Glomerular visceral epithelial cell (primary cell): ENCODE results near the gene RGS9BP.
"Not testable (repeated sequence)": the region's sequence is repeated elsewhere in the genome, so short reads cannot be mapped to it uniquely, and the experiment has no call there.

Experiments
- DNase-seq: peaks from one replicate; pipeline ENCODE4 v3.0.0-alpha.2; 2016; ENCODE audit errors: extremely low spot score

Gene RGS9BP

DNA sequence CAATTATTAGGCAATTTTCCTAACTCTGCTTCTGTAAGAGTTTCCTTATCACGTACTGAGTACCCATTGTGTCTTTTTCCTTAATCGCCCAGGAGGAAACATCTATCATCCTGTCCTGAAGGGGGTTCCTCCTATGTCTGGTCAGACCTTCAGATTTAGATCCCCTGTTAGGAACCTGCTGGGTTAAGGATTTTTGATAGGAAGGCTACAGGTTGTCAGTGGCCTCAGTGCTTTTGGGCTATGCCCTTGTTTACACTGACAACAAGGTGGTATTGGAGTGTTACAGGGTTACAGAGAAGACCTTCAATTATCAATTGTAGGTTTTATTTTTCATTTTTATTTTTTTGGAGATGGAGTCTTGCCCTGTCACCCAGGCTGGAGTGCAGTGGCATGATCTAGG is 19.2 kb downstream of the RGS9BP start:
- DNase-seq = not testable (repeated sequence)

DNA sequence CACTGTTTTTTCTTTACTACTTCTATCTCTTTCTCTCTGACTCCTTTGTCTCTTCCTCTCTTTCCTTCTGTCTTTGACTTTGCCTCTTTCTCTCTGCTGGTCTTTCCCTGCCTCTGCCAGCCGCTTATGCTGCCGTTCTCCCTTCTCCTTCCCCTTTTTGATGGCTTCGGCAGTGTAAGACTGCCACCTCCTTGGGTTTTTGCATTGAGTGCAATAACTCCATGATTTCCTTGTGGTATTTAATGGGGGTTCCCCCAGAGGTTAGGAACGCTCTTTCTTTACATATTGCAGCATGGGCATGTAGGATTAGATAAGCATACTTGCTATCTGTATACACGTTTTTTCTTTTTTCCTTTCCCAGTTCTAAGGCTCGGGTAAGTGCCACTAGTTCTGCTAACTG is 19.9 kb downstream of the RGS9BP start:
- DNase-seq = not testable (repeated sequence)

DNA sequence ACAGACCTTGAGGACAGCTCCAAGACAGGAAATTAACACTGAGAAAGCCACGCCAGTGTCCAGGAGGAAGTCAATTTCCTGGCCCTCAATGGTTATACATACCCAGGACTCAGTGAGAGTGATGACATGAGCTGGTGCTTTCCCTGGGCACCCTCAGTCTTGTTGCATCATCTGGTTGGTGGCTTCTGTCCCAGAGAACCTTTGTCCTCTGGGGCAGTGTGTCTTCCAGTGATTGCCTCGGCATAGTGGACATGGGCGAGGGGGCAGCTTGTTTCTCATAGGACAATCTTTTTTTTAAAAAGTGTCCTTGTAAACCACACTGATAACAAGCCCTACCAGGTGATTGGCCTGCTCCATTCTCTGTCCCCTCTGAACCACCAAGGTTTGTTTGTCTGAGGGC is 21.1 kb downstream of the RGS9BP start:
- not testable (repeated sequence) for DNase-seq

DNA sequence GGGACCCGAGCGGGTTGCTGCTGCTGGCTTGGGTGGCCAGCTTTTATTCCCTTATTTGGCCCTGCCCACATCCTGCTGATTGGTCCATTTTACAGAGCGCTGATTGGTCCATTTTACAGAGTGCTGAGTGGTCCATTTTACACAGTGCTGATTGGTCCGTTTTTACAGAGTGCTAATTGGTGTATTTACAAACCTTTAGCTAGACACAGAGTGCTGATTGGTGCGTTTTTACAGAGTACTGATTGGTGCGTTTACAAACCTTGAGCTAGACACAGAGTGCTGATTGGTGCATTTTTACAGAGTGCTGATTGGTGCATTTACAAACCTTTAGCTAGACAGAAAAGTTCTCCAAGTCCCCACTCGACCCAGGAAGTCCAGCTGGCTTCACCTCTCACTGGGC is 24.5 kb downstream of the RGS9BP start:
- not testable (repeated sequence) for DNase-seq

DNA sequence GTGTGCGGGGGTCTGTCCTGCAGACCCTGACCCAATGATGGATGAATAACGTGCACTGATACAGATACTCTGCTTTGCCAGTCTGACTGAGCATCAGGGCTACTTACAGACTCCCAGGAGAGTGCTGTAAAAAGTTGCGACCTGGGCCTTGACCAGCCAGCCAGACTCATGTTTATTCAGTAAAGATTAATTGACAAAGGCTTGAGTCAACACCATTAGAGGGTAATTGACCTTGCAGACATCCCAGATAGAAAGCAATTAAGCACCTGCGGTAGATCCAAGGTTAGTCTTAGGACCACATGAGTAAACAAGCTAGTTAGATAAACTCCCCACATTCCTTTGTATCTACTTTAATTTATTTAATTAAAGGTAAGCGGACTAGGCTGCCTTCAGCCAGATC is 26.4 kb downstream of the RGS9BP start:
- DNase-seq = no peak

DNA sequence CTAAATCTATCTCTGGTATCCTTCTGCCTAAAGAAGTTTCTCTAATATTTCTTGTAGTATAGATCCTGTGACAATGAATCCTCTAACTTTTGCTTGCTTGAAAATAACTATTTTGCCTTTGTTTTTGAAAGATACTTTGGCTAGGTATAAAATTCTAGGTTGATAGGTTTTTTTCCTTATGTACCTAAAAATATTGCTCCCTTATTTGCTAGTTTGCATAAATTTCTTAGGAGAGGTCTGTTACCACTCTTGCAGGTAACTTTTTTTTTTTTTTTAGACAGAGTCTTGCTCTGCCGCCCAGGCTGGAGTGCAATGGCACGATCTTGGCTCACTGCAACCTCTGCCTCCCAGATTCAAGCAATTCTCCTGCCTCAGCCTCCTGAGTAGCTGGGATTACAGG is 28.4 kb downstream of the RGS9BP start:
- not testable (repeated sequence) for DNase-seq

DNA sequence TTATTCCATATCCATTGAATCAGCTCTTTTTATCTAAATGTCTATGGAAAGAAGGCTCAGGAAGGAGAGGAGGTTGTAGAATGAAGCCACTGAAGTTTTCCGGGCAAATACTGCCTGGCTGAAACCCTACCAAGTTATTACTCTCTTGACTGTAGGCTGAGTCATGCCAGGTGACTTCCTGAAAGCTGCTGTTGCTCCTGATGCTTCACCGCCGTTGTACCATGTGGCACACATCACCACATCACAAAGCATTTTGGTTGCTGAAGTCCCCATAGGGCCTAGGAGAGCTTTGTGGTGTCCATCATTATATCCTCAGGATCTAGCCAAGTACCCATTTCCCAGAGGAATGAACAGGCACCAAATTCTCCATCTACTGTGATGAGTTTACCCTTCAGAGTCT is 32.8 kb downstream of the RGS9BP start:
- no peak for DNase-seq

DNA sequence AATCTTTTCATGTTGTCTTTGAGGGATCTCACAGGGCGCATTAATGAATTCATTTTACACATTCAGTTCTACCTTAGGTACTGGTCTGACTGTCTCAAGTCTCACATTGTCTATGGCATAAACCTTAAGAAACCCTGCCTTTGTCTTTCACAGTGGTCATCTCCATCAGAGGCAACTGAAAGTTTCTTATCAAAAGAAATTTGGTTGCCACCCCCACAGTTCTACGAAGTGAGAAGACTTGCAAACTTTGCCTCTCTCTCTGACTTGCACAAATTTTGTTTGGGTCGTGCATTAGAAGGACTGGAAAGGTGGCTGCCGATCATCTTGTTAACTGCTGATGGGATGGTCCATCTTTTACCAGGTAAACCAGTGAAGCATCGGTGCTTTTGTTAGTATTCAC is 33.4 kb downstream of the RGS9BP start:
- no peak for DNase-seq

DNA sequence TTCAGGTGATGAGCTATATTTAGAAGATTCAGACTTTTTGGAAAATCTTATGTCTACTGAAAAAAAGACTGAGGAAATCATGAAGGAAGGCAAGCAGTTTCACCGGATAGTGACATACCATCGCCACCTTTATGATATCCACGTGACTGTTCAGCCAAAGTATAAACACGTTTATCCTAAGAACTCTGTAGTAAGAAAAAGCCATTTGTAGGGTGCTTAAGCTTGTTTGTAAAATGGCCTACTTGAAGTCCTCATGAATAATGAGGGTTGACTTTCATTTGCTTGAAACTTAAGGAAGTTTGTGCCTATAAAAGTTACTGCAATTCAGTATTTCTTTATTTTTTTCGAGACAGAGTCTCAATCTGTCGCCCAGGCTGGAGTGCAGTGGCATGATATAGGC is 36.1 kb downstream of the RGS9BP start:
- DNase-seq = no peak

DNA sequence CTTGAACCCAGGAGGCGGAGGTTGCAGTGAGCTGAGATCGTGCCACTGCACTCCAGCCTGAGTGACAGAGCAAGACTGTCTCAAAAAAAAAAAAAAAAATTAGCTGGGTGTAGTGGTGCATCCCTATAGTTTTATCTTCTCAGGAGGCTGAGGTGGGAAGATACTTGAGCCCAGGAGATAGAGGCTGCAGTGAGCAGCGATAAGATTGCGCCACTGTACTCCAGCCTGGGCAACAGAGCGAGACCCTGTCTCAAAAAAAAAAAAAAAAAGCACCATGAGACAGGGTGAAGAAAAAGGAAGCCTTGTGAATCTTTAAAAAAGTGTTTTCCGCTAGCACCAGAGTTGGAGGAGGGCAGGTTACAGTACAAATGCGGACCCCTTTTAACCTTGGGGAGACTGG is 40.6 kb downstream of the RGS9BP start:
- DNase-seq = not testable (repeated sequence)

DNA sequence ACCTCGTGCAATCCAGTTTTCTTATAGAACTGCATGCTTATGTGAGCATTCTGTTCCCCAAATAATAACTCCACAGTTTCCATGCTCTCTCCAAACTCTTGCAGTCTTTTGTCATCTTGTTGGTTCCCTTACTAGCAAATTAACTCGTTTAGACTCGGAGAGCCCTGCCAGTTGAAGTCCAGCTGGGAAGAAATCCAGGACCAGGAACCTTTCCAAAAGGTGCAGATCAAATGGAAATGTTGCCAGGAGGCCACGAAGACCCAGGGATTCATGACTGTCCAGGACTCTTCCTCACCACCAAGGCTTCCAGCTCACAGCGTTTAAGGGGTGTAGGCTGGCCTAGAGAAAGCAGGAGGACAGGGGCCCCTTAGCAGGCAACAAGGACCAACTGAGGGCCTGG is 41.8 kb downstream of the RGS9BP start:
- no peak for DNase-seq

DNA sequence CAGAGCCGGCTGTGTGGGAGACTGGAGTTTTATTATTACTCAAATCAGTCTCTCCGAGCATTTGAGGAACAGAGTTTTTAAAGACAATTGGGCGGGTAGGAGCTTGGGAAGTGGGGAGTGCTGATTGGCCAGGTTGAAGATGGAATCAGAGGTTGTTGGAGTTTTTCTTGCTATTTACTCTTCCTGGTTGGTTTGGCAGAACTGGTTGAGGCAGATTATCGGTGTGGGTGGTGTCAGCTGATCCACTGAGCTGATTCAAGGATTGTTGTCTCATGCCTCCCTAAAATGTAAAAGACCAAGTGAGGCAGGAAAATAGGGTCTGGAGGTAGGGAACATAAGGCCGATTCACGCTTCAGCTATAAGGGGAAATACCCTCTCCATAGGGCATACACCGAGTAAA is 42.6 kb downstream of the RGS9BP start:
- no peak for DNase-seq

DNA sequence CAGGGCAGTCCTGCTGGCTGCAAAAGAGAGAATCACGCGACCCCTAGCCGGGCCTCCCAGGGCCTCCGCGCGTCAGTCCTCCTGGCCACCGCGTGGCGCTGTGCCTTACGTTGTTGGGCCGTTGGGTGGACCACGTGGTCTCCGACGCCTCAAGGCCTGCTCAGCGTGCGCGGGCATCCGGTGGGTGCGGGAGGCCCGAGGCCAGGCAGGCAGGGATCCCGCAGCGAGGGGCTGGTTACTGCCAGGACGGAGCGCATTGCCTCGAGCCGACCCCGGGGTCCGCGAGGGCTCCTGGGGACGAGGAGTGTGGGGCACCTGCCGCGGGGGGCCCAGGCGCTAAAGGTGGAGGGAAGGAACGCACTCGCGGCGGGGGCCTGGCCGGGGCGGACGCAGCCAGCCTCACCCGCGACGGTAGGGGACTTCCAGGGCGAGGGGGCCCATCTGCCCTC is 44.0 kb downstream of the RGS9BP start, which contains the start of gene TDRD12:
TSS of gene TDRD12 (plus strand) at position 157 of the 449 bp plus-strand sequence. CDS start 306 bp downstream, outside the sequence.
- DNase-seq = no peak

DNA sequence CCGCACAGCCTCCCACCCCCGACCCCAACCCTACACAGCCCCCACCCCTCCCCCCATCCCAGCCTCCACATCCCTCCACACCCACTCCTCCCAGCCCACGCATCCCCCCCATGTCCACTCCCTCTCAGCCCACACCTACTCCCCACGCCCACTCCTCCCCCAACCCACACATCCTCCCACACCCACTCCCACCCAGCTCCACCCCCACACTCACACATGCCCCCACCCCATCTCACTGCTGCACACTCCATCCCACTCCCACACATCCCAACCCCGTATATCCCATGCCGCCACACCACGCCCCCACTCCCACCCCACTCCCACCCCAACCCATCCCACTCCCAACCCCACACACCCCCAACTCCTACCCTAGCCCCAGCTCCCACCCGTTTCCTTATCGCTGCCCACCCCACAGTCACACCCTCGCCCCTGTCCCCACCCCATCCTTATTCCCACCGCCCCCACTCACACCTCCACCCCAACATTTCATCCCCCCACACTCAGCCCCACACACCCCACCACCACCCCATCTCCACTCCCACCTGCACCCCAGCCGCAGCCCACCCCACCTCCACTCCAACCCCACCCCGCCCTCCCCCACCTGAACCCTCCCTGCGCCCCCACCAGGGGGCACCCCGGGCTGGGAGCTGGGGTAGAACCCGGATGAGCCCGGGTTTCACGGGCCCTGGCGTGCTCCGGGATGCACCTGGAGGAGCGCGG is 44.7 kb downstream of the RGS9BP start:
- no peak for DNase-seq

DNA sequence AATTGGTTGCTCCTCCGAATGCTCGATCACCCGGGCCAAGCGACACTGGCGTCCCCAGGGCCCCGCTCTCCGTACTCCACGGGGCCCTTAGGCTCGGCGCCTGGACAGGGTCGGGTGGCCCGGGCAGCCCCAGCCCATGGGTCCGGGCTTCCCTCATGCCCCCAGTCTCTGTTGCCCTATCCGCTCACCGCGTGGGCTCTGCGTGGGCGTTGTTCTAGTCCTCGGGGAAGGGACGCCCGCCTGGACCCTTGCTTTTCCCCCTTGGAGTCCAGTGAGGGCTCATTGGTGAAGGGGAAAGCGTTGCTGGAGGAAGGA is 45.2 kb downstream of the RGS9BP start:
- DNase-seq = no peak
